HG03469 (cell line): ENCODE measurements around the gene MZB1.

Experiments
- ATAC-seq: cut with Tn5 transposase; IDR thresholded peaks from one replicate; pipeline ENCODE4 v1.9.1; 2021; ENCODE audit warnings: mild to moderate bottlenecking, moderate library complexity, moderate number of reproducible peaks; ENCODE audit not compliant: unreplicated experiment

The MZB1 gene, protein sequence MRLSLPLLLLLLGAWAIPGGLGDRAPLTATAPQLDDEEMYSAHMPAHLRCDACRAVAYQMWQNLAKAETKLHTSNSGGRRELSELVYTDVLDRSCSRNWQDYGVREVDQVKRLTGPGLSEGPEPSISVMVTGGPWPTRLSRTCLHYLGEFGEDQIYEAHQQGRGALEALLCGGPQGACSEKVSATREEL

DNA sequence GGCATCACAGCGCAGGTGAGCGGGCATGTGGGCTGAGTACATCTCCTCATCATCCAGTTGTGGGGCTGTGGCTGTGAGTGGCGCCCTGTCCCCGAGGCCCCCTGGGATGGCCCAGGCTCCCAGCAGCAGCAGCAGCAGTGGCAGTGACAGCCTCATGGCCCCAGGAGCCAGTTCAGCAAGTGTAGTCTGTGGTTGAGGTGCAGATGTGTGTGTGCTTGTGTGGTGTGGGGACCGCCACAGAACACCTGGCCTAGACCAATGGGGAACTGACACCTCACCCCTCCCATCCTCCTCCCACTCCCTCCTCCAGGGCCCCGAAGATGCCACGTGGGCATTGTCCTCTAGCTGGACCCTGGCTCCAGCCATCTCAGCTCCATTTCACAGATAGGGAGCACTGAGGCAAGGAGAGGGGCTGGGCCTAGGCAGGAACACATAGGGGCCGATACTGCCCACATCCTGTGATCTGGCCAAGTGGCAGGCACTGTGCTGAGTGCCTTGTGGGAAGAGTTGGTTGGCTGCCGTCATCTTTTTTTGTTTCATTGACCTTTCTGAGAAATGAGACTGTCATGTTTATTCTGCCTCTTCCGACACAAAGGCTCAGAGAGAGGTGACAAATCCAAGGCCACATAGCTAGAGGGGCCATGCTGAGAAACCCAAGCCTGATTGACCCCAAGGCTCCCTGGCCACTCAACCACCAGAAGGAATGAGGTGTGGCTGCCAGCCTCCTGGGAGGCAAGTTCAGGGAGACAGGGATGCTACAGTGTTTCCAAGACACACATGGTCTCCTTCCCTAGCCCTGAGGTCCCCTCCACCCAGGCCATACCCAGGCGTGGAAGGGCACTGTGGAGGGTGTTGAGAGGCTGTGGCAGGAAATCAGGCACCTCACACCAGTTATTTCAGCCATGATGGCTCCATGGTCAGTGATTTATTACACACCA lies at the start of gene MZB1:
MZB1 (minus strand) TSS at position 213 of the 938 bp plus-strand sequence; CDS start at position 156, 57 bp downstream.
- no peak for ATAC-seq

DNA sequence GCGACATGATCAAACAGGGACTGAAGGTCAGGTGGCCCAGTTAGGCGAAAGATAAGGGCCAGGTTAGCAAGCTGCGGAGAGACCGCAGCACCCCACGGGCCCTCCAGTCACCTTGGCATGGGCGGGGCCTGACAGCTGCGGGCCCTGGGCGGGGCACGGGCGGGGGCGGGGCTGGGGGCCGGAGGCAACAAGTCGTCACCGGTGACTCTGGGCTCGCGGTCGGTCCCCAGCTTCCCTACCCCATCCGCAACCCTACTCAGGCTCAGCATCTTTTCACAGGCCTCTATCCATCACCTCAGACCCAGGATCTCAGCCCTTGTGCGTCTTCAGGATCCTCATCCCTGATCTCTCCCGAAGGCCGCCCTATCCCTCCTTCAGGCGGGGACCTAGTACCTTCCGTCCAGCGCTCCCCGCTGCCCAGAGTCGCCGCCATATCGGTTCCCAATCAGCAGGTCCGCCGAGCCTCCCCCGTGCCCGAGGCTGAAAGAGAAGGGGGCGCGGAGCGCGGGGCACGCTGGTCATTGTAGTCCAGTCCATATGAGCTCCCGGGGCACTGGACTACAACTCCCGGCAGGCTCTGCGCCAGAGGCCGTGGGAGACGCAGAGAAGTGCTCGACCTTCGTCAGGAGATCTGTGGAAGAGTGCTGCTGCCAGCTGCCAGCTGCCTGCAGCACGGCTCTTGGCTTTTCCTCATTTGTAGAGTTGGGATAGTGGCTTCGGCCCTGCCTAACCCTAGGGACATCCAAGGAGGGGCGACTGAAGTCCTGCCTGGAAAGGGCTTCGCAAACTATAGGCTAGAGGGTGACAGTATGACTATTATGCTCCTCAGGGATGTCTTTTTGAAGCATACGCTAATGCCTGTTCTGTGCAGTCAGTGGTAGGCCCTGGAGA lies 49.5 kb upstream of the MZB1 start, which contains the start of gene DNAJC18:
DNAJC18 (minus strand) TSS at position 513 of the 891 bp plus-strand sequence; CDS start at position 433, 80 bp downstream.
- ATAC-seq, result peak; percentile 80

DNA sequence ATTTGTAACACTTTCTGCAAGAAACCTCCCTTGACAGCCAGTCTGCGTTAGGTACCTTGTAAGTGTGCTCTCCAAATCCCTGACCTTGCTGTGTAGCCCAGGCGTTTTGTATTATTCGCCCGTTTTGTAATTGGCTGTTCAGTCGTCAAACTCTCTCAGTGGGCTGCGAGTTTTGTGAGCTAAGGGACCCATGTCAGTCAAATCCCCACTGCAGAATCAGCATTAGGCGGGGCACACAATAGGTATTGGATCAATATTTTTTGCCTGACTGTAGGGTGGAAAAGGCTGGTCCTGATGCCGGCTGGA lies 48.9 kb upstream of the MZB1 start:
- no peak for ATAC-seq

DNA sequence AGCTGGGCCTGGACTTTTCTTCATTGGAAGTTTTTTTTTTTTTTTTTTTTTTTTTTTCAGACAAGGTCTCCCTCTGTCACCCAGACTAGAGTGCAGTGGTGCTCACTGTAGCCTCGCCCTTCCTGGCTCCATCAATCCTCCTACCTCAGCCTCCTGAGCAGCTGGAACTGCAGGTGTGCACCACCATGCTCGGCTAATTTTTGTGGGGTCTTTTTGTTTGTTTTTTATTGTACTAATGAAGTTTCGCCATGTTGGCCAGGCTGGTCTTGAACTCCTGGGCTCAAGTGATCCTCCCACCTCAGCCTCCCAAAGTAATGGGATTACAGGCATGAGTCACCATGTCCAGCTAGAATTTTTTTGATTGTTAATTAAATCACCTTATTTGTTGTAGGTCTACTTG lies 46.0 kb upstream of the MZB1 start:
- ATAC-seq, result no peak

DNA sequence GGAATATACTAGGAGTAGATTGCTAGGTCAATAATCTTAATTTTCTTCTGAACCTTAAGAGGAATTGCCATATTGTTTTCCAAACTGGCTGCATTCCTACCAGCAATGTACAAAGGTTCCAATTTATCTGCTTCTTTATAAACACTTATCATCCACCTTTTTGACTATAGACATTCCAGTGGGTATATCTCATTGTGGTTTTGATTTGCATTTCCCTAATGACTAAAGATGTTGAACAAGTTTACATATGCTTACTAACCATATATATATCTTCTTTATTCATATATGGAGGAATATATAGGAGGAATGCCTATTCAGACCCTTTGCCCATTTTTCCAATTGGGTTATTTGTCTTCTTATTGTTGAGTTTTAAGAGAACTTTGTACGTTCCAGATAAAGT lies 42.0 kb upstream of the MZB1 start:
- no peak for ATAC-seq

GRCh38 chr5:139430015-139430414 lies 40.3 kb upstream of the MZB1 start:
- no peak for ATAC-seq

DNA sequence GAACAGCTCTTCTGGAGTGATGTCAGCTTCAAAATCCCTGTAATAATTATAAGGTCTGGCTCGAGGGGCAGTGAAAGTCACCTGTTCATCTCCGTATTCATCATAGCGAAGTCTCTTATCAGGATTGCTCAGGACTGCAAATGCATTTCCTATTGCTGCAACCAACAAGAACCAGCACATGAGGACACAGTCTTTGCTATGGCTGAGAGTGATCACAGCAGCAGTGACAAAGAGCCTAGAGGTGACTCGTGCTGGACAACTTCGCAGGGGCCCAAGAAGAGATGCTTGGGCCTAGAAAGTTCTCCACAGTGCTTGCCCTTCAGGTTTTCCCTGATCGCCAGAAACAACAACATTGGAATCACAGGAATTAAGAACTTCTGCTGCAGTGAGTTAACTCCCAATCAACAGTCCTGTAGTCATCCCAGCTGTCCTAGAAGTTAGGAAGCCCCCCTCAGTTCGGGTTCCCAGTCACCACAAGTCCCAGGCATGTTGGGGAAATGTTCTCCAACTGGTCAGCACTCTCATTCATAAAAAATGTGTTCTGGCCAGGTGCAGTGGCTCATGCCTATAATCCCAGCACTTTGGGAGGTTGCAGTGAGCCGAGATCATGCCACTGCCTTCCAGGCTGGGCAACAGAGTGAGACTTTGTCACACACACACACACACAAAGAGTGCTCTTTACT lies 36.6 kb upstream of the MZB1 start:
- no peak for ATAC-seq

GRCh38 chr5:139425497-139425896 lies 35.8 kb upstream of the MZB1 start:
- no peak for ATAC-seq

DNA sequence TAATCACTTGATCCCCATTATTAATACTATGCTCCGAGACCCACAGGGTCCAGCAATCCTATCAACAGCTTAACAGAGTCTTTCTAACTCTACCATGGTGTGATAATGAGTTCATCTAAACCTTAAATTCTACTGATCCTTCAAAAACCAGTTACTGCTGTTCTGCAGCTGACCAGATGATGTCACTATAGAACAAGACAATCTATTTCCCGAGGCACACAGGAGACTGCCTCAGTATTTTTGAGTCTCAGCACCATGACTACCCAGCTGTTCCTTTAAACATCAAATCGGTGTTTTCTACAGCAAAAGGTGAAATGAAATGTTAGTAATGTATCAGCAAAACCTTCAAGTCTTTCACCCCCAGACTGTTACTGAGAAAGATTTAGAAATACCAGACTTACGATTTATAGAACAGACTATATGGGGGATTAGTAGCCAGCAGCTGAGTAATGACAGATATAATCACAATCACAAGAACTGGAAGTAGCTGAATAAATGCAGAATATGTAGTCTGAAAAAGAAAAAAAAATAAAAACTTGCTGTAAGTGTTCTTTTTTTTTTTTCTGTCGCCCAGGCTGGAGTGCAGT lies 32.7 kb upstream of the MZB1 start:
- ATAC-seq, result no peak

DNA sequence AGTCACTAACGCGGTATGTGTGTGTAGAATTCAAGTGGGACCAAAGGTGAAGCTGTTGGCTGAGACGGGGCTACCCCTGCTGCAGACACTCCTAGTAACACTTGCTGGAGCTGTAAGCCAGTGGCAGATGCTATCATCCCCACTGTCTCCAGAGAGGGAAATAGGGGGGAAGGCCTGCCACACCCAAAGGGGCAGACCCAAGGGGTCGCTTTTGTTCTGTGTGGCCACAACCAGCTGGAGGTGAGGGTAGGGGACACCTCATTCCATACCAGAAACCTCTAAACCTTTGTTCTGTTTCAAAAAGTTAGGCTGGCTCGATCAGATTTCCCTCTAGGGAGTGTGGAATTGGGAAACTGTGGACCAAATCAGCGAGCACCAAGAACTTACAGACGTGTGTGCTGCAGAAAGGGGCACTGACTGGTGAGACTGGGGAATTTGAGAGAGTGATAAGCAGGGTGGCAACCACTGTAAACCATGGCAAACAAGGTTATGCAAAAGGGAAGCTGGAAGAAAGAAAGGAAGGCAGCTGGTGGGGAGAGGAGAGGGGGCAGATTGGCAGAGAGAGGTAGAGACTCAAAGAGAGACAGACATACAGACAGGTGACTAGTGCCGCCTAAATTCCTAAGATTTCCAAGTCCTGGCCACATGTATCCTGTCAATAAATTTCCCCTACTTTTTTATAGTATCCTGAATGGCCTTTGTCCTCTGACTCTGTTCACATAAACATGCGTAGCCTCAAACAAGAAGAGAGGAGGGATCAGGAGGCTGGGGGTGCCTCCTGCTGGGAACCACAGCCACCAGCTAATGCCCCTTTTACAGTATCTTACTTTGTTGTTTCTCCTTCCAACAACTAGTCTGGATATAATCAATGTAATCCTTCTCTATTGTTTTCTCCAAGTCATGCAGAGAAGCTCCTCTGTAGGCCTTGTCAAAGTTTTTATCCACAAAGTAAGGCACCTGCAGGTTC lies 29.8 kb upstream of the MZB1 start:
- ATAC-seq, result no peak

GRCh38 chr5:139418793-139419192 lies 29.1 kb upstream of the MZB1 start:
- no peak for ATAC-seq

GRCh38 chr5:139417214-139417613 lies 27.5 kb upstream of the MZB1 start:
- no peak for ATAC-seq

GRCh38 chr5:139416651-139417050 lies 26.9 kb upstream of the MZB1 start:
- no peak for ATAC-seq

GRCh38 chr5:139415869-139416268 lies 26.2 kb upstream of the MZB1 start:
- no peak for ATAC-seq

- no peak for ATAC-seq
Observed at GRCh38 chr5:139415221-139415861, 25.6 kb upstream of the MZB1 start.

- ATAC-seq, result no peak
Observed at GRCh38 chr5:139414581-139415130, 24.9 kb upstream of the MZB1 start.

DNA sequence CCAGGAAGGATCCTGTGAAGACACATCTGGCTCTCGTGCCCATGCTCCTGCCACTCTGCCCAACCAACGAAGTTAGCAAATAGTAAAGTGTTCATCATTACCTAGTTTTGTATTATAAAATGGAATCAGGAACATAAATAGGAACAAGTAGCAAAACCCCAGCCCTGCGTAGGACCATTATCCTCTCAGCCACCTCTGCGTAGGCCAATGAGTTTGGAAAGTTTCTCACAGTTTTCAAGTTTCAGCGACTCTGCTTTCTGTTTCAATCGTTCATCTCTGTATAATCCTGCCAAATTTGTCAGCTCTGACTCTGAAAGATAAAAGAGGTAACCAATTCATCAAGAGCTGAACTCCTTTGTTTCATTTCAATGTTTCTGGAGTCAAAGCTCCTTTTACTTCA lies 24.2 kb upstream of the MZB1 start:
- no peak for ATAC-seq

- no peak for ATAC-seq
Observed at GRCh38 chr5:139413153-139413552, 23.4 kb upstream of the MZB1 start.
